Measurements from ENCODE around the gene KRT73. TPM values are rescaled to one million over a fixed set of nuclear protein-coding genes. Genes with fewer than 3 reads are reported as not detected.

KRT73 gene
- total RNA-seq, 1 experiment from 2014 or later = not detected

DNA sequence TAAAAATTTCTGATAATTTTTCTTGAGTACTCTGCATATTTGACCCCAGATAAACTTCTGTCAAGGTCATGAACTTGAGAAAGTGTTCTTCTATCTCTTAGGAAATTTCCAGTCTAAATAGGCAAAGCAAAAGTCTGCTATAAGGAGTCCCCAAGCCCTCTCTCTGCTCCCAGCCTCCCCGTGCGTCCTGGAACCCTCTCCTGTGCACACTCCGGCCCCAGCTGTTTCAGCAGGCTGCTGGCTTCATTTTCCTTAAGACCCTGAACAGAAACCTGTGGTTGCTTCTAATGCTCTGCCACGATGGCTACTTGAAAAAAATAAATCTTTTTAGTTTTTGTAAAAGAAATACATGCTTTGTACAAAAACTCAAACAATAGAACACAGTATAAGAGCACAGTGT, 18.9 kb upstream of the KRT73 start:
- H3T11ph ChIP-seq (ENCODE audit: low read length) = no peak overlapping the region
- H2AK5ac ChIP-seq (ENCODE audit: insufficient read length, low read length) = no peak overlapping the region
- H3K4me3 Mint-ChIP-seq = no peak overlapping the region
- H3K27me3 ChIP-seq (ENCODE audit: insufficient read depth, low read length) = no peaks in the 10 kb centered on the region
- no peak overlapping the region for H2AFZ ChIP-seq (ENCODE audit: low read length)
- H3K4me1 Mint-ChIP-seq = peaks cover 0 to 2% of the 10 kb centered on the region in 2 experiments; a peak in 1 of 4 replicates
- no peaks in the 10 kb centered on the region for H4K20me1 ChIP-seq (ENCODE audit: control insufficient read depth, insufficient read depth, insufficient read length)
- H3K56ac ChIP-seq (ENCODE audit: insufficient read length, low read depth, low read length) = no peak overlapping the region
- H3K23me2 ChIP-seq (ENCODE audit: insufficient read length, low read depth, low read length, poor library complexity, severe bottlenecking) = no peaks in the 10 kb centered on the region
- H3K36me3 Mint-ChIP-seq (ENCODE audit: insufficient read depth in 1 of 3, low read depth in 3 of 3) = no peaks in the 10 kb centered on the region
- no peak overlapping the region for H2BK5ac ChIP-seq (ENCODE audit: insufficient read length, low read length)
- no peaks in the 10 kb centered on the region for H3K79me2 ChIP-seq (ENCODE audit: insufficient read depth, low read length)
- H3K27me3 Mint-ChIP-seq (ENCODE audit: low read depth) = peaks cover 13% of the 10 kb centered on the region
- no peak overlapping the region for H2BK20ac ChIP-seq (ENCODE audit: low read depth, low read length, poor library complexity, severe bottlenecking)
- H3K4me1 ChIP-seq (ENCODE audit: insufficient read depth, low read length) = no peaks in the 10 kb centered on the region
- H3K4ac ChIP-seq (ENCODE audit: low read depth, low read length) = no peak overlapping the region
- H3K14ac ChIP-seq (ENCODE audit: insufficient read depth, low read length) = no peak overlapping the region
- no peaks in the 10 kb centered on the region for H3K79me1 ChIP-seq (ENCODE audit: insufficient read depth, low read depth, low read length, poor library complexity, severe bottlenecking)
- H3K9me3 Mint-ChIP-seq = no peaks in the 10 kb centered on the region
- no peak overlapping the region for H3K23ac ChIP-seq (ENCODE audit: insufficient read length, low read depth, low read length)
- H4K8ac ChIP-seq (replicated peaks; ENCODE audit: insufficient read length, low read depth, low read length) = no peak overlapping the region
- no peak overlapping the region for H4K5ac ChIP-seq (ENCODE audit: insufficient read length, low read depth, low read length)
- TF ChIP-seq, protein P1, sequence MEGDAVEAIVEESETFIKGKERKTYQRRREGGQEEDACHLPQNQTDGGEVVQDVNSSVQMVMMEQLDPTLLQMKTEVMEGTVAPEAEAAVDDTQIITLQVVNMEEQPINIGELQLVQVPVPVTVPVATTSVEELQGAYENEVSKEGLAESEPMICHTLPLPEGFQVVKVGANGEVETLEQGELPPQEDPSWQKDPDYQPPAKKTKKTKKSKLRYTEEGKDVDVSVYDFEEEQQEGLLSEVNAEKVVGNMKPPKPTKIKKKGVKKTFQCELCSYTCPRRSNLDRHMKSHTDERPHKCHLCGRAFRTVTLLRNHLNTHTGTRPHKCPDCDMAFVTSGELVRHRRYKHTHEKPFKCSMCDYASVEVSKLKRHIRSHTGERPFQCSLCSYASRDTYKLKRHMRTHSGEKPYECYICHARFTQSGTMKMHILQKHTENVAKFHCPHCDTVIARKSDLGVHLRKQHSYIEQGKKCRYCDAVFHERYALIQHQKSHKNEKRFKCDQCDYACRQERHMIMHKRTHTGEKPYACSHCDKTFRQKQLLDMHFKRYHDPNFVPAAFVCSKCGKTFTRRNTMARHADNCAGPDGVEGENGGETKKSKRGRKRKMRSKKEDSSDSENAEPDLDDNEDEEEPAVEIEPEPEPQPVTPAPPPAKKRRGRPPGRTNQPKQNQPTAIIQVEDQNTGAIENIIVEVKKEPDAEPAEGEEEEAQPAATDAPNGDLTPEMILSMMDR (conservative IDR thresholded peaks at IDR 0.05) = no peak
- no peak overlapping the region for H3K4me2 ChIP-seq (ENCODE audit: insufficient read depth, insufficient read length, low read length)
- H3K27ac ChIP-seq (ENCODE audit: insufficient read length, low read depth, low read length) = no peak overlapping the region
- H3K27ac Mint-ChIP-seq = no peak overlapping the region
- H3K18ac ChIP-seq (ENCODE audit: insufficient read length, low read depth, low read length) = no peak overlapping the region
- H4K91ac ChIP-seq (ENCODE audit: insufficient read length, low read depth, low read length) = no peak overlapping the region
- WGBS (ENCODE audit: extremely low coverage, insufficient read length, low lambda C conversion rate) = no CpG with 5 or more reads among the region's 4 CpGs
- H2BK12ac ChIP-seq (ENCODE audit: insufficient read length, low read depth, low read length) = no peak overlapping the region
- H2BK15ac ChIP-seq (ENCODE audit: low read depth, low read length) = no peak overlapping the region
- DNase-seq = peak; percentile 19
- no peak overlapping the region for H2BK120ac ChIP-seq (ENCODE audit: low read depth, low read length, poor library complexity, severe bottlenecking)
- H3K9me3 ChIP-seq (ENCODE audit: control insufficient read depth, low read depth, low read length) = no peaks in the 10 kb centered on the region
- no peak overlapping the region for H3K9ac ChIP-seq (ENCODE audit: extremely low read depth, insufficient read length, low read length)
